GM21825 (cell line): Measurements from ENCODE around the gene CTSD.

ENCODE experiments used
- ATAC-seq: cut with Tn5 transposase; IDR thresholded peaks from one replicate; pipeline ENCODE4 v1.9.1; 2021; ENCODE audit warnings: mild to moderate bottlenecking, moderate library complexity; ENCODE audit not compliant: unreplicated experiment

The CTSD gene

DNA sequence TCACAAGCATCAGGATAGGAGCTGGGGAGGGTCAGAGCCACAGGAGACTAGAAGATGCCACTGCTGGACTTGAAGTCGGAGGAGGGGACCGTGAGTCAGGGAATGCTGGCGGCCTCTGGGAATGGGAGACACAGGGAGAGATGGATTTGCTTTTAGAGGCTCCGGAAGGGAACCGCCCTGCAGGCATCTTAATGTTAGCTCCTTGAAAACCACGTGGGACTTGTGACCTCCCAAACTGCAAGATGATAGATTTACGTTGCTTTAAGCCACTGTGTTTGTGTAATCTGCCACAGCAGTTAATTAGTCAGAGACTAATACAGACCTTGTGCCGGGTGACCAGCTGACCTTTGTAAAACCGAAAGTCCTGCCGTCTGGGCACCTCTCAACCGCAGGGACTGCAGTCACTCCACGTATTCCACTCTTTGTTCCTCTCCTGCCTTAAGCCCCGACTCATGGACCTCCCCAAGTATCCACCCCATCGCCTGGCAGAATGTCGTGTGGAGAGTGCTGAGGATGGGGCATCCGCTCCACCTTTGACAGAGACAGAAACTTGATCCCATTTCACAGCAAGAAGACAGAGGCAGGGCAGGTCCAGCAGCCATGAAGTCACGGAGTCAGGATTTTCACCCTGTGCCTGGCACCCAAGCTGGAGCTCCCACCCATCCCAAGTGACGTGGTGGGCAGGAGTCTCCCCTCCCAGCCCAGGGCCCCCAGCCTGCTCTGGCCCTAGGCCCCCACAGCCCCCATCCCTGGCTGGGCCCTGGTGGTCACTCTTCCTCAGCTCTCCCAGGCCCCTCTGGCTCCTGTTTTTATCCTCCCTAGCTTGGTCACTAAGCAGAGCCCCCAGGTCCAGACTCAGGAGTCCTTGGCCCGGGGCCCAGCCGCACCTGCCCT is 19.4 kb upstream of the CTSD start:
- ATAC-seq: no peak

DNA sequence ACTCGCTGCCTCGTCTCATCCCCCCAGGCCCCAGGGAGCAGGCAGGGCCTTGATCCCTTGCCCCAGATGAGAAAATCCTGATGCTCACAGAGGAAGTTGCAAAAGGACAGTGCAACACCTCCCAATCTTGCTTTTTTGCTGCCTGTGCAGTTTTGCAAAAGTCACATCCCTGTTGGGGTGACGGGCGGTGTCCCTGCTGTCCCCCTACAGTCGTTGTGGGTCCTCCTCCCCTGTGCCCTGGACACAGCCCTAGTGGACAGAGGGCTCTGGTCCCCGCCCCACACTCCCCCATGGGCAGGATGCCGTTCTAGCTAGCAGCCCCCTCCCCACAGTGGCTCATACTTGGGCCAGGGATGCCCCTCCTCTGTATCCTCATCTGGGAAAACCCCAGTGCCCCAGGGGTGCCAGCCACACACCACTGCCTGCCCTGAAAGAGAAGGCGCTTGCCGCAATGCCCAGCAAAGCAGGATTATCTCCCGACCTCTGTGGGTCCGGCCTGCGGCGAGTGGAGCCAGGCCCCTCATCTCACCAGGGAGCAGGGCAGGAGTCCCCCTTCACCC is 18.4 kb upstream of the CTSD start:
- no peak for ATAC-seq

DNA sequence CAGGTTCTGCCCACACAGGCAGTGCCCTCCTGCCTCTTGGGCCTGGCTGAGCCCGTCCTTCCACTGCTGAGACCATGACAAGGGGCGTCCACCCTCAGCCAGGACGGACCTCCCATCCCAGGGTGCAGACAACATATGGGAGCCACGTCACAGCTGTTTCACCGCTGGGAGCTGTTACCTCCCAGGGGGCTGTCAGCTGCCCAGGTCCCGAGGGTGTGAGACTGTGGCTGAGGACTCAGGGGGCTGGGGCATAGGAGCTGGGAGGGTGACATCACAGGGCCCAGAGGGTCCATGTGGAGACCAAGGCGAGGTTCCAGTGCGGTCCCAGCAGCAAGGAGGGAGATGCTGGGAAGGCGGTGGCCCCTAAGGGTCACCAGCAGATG is 17.9 kb upstream of the CTSD start:
- ATAC-seq: no peak

DNA sequence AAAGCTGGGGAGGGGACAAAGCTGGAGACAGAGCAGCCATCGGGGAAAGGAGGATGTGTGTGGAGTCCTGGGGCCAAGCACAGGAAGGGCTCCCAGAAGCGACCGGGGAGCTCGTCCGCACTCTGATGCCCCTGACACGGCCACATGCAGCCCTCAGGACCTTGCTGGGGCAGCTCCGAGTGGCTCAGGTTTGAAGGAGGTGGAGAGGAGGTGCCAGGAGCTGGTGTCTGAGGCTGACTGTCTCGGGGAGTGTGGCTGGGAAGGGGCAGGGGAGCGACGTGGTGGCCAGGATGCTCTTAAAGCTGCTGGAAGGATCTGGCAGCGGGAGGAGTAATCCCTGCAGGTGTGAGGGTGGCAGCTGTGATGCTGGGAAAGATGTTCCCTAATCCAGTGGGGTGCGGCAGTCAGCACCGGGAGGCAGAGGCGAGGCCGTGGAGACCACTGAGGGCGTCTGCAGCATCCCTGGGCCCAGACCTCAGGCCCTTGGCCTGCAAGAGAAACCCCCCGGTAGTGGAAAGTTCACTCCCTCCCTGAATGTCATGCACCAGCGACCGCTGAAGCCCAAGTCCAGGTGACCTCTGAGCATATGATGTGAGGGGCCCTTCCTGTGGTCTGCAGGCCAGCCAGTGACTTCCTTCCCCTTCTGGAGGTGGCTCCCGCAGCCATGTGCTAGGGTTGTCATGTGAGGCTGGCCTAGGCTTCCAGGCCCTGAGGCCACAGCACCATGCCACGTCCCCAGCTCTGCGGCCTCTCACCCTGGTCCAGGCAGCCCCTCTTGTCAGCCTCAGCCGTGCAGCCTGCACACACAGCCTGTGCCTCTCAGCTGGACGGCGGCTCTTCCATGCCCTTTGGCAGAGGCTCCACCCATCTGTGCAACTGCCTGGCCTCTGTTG is 17.2 kb upstream of the CTSD start:
- ATAC-seq: no peak

DNA sequence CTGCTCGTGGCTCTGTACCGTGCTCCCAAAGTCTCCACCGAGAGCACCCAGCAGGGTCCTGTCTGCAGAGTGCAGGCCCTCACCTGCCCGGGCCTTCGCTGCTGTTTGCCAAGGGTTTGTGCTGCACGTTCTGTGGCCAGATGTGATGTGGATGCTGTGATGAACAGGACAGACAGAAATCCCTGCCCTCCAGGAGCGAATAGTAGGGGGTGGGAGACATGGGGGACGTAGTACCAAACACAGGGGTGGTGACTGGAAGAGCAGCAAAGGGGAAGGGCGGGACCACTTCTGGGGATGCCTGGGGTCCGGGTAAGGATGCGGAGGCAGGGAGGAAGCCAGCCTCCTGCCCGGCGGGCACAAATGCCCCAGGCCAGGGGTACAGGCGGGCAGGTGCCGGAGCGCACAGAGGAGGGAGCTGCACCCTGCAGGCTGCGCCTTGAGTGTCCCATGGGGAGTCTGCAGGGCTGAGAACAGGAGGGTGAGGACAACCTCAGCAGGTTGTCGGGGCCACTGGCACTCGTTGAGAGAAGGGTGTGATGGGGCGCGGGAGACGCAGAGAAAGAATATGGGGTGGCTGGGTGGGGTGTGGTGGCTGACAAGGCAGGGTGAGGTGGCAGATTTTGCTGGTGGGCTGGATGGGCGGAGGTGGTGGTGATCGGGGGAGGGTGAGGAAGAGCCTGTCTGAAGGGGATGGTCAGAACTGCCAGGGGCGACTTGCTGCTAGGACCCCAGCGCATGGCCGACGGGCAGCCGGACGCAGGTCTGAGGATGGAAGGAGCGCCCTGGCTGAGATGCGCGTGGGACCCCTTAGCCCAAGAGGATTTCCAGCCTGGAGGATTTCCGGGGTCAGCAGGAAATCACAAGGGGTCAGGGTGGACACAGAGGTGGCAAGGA is 16.3 kb upstream of the CTSD start:
- ATAC-seq: no peak

DNA sequence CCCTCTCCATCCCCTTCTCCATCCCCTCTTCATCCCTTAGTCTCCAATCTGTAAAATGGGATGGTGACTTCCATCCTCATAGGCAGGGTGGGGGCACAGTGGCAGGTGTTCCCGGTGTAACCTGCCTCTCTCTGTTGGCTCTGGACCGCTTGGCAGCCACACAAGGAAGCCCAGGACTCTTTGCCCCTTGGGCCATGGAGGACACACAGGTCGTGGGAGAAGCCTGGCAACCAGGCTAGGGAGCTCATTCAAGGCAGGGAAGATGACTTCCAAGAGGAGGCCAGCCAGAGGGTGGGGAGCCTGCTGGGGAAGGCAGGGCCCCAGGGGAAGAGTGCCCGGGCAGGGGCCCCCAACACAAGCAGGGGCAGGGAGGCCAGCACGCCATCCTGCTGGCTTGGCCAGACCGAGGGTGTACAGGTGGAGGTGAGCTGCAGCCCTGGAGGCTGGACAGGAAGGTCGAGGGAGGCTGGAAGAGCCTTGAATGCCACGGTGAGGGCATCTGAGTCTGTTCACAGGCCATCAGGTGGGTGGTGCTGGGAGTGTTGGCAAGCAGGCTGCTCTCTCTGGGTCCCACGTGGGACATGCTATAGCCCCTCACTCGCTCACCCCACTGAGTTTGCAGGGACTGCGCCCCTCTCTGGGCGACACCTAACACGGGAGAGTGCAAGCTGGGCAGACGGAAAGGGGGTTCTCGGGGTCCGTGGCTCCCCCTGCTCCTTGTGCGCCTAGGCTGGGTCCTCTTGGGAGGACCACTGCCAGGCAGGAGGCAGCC is 15.5 kb upstream of the CTSD start:
- ATAC-seq: no peak

DNA sequence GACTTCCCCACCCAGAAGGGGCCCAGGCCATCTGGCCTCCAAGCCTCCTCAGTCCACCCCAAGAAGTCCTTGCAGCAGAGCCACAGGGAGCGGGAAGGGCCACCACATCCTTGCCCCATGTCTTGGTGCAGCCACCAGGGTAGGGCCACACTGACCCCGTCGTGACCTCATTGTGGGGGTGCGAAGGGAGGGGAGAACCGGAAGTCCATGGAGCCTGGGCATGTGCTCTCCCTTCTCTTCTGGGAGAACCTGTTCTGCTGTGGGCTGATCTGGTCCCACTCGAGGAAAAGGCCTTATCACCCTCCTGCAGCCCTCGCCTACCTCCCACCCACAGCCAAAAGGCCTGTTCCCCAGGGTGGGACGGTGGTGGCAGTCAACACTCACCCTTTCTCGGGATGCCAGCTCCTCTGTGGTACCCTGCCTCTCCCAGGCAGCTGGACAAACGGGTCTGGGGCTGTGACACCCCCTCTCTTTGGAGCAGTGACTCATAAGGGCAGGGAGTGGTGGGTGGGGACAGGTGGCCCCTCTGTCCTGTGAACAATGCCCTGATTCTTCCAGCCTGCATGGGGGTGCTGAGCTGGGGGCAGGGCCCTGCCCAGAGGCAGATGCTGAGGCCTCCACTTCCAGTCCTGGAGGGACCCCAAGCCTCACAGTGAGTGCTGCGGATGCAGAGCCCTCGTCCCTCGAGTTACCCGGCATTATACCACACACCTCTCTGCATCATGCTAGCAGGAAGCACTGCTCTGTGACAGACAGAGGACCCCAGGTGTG is 14.6 kb upstream of the CTSD start:
- ATAC-seq: no peak

DNA sequence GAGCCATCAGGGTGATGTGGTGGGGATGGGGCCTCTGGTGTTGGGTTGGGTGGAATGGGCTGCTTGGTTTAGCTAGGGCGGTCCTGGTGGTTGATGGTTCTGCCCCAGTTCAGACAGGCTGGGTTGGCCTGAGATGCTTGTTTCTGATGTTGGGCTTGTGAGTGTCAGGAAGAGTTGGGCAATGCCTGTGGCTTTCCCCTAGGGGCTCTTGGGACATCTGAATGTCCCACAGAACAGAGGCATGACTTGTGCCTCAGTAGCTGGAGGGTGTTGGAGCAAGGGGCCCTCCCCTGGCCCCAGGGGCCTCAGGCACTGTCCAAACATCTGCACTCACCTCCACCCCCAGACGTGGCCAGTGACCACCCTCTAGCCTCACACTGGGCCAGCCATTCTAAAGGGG is 14.0 kb upstream of the CTSD start:
- ATAC-seq: no peak

DNA sequence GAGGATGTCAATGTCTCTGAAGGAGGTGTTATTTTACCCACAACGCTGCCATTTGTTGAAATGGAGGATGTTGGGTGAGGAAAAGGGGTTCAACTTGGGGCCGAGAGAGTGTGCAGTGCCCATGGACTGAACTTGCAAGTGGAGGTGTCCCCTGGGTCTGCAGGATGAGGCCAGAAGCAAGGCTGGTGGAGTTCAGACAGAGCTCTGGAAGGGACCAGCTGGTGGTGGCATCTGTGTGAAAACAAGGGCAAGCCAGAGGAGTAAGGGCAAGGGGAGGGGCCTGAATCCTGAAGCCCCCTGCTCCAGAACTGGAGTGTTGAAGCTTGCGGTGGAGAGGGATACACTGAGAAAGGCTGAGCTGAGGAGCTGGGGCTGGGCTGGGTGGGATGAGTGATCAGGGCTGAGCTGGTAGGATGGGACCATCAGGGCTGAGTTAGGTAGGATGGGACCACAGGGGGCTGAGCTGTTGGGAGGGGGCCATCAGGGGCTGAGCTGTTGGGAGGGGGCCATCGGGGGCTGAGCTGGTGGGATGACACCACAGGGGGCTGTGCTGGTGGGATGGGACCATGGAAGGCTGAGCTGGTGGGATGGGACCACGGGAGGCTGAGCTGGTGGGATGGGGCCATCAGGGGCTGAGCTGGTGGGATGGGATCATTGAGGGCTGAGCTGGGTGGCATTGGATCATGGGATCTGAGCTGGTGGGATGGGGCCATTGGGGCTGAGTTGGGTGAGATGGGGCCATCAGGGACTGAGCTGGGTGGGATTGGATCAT is 13.4 kb upstream of the CTSD start:
- no peak for ATAC-seq

DNA sequence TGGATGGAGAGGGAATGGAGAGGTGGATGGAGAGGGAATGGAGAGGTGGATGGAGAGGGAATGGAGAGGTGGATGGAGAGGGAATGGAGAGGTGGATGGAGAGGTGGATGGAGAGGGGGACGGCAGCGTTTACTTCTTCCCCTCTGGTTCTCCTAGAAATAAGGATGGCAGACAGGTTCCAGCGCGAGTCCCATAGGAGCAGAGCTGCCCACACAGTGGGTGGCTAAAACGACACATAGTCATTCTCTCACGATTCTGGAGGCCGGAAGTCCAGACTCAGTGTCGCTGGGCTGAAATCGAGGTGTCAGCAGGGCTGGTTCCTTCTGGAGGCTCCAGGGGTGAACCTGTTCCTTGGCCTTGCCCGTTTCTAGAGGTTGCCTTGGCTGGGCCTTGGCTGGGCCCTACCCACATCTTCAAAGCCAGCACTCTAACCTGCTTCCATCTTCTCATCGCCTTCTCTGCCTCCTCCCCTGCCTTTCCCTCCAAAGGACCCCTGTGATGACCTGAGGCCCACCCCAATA is 12.7 kb upstream of the CTSD start:
- no peak for ATAC-seq

DNA sequence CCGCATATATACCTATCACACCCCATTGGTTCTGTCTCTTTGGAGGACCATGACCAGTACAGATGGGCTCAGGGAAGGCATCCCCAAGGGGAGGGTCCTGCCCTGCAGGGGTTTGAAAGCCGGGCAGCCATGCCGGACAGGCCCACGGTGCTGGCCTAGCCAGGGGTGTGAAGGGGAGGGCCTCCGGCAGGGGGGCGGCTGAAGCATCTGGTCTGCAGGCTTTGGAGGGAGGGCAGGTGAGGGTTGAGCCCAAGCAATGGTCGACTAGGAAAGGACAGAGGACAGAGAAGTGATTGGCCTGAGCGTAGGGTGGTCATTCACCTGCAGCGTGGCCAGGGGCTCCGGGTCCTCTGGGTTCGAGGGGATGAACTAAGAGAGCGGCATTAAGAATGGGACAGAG is 11.2 kb upstream of the CTSD start:
- no peak for ATAC-seq

DNA sequence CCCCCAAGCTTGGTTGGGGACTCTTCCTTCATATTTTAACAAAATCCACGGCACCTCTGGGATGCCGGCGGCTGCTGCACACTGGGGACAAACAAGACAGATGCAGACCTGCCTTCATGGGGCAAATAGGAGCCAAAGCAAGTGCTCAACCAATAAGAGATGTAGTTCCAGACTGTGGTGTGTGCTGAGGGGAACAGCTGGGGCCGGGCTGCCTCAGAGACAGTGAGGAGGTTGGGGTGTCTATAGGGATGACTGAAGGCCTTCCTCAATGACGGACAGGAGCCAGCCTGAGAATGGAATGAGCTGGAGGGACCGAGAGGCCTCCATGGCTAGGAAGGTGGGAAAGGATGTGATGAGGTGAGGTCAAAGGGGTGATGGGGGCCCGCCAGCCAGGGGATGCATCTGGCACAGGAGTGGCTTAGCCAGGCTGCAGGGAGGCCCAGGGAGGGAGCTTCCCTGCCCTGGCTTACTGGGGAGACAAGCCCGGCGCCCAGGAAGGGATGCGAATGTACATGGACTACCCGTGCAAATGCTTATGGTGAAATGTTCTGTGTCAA is 10.3 kb upstream of the CTSD start:
- ATAC-seq: no peak

DNA sequence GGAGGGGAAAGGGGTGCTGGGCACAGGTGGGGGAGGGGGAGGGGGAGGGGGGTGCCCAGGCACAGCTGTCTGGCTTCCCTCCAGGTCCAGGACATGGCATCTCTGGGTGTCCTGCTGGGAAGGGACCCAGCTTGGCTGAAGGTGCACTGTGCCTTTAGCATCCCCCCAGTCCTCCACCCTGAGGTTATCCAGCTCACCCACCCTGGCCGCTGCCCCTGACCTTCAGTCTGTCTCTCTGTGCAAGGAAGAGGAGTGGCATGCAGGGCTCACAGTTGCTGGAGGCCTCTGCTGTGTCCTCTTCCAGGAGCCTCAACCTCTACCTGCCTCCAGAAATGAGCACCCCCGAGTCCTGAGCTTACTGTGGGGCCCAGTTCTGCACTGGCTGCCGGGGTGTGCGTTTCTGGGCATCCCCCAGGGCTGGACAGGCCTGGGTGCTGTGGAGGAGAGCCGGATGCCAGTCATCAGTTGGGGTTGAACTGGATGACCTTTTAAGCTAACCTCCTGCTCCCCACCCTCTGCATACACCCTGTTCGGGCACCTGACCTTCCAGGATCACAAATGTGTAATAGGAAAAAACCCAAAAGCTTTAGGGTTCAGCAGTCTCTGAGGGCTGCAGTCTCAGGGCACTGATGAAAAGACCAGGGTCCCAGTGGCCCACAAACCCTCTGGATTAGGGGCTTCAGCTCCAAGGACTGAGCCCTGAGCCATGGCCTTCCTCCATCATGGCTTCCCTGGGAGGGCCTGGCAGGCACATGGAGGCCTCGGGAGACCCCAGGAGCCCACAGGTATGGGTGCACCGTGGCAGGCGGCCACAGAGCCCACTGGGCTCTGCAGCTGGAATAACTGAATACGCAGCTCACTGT is 9.6 kb upstream of the CTSD start:
- no peak for ATAC-seq

DNA sequence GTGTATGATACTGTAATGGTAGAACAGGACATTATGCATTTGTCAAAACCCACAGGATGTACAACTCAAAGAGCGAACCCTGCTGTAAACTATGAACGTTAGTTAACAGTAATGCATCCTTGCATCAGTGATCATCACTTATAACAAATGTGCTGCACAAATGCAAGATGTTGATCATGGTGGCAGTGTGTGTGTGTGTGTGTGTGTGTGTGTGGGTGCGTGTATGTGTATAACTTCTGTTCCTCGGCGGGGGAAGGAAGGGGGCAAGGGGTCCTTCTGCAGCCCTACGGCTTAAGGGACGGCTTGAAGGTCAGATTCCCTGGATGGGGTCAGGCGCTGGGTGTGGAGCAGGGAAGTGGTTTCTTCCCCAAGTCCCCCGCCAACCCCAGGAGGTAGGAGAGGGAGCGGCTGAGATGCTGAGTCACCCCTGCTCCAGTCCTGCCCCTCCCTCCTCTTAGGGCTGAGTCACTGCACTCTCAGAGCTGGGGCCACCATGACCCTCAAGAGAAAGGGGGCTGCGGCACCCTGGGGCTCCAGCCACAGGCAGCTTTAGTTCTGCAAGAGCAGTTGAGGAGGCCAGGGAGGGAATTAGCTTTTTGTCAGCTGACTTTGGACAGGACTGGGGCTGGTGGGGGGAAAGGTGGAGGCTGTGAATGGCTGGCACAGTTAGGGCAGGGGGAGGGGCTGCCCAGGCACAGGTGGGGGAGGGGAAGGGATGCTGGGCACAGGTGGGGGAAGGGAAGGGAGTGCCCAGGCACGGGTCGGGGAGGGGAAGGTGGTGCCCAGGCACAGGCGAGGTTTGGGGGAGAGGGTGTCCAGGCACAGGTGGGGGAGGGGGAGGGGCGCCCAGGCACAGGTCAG is 8.8 kb upstream of the CTSD start:
- ATAC-seq: no peak

DNA sequence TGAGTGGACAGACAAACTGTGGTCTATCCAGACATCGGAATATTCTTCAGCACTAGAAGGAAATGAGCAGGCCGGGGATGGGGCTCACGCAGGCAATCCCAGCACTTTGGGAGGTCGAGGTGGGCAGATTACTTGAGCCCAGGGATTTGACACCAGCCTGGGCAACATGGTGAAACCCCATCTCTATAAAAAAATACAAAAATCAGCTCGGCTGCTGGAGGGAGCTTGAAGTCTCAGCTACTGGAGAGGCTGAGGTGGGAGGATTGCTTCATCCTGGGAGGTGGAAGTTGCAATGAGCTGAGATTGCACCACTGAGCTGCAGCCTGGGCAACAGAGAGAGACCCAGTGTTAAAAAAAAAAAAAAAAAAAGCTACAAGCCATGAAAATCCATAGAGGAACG is 8.0 kb upstream of the CTSD start:
- ATAC-seq: no peak

DNA sequence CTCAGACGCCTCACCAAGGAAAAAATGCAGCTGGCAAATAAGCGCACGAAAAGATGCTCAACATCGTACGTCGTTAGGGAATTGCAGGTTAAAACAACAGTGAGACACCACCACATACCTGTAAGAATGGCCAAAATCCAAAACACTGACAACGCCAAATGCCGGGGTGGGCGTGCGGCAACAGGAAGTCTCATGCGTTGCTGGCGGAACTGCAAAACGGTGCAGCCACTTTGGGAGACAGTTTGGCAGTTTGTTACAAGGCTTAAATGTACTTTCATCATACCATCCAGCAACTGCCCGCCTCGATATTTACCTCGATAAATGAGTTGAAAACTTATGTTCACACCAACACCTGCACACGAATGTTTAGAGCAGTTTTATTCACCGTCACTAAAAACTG is 7.5 kb upstream of the CTSD start:
- no peak for ATAC-seq
